Hepatic stellate cell (primary cell): ENCODE data around the gene DOCK3.
"Not testable (repeated sequence)": the region's sequence is repeated elsewhere in the genome, so short reads cannot be mapped to it uniquely, and the experiment has no call there.

Experiments used
- DNase-seq: peaks from one replicate; pipeline ENCODE4 v3.0.0; 2011; ENCODE audit warnings: low spot score

Gene DOCK3

DNA sequence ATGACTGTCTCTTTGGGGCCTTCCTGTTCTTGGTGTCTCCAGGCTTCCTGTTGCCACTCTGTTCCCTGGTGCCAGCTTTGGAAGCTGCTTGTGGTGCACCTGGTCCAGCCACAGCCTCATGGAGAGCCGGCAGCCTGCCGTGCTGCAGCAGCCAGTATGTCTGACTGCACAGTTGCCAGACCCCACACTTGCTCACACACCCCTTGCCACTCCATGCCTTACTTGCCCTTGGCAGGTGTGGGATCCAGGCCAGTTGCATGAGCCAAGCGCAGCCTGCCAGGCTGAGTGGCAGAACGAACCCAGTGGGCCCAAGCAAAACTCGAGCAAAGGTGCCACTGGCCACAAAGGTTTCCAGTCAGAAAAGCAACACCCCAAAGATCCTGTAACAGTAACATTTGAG, 309.2 kb downstream of the DOCK3 start:
- no peak for DNase-seq

DNA sequence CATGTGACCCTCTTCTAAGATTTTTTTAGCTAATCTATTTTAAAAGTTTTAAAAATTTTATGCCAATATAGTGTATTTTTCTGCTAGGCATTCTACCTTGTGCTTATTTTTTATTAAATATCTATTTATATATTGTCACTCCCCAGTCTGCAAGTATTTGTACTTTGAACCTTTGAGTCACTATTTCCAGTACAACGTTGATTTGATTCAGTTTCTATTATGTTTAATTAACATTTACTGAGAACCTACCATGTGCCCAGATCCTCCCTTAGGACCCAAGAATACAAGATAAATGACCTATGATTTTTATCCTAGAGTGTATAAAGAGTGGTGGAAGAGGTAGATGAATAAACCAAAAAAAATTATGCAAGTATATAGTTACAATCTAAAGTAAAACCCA, 311.2 kb downstream of the DOCK3 start:
- DNase-seq = no peak

DNA sequence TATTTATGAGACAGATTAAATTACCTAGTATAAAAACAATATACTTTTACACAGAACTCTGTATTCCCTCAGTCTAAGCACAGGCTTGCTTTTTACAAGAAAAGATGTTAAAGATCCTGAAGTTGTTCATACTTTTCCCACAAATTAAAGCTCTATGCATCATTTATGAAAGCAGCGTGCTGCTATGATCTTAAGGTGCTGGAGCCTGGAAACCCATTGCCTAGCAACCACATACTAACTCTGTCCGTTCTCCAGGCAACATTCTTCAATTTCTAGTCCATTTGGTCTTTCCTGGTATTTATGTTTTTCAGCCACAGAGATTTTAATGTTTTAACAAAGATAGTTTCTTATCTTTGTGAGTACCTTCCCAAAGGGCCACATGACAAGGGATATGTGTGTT, 312.0 kb downstream of the DOCK3 start:
- no peak for DNase-seq

DNA sequence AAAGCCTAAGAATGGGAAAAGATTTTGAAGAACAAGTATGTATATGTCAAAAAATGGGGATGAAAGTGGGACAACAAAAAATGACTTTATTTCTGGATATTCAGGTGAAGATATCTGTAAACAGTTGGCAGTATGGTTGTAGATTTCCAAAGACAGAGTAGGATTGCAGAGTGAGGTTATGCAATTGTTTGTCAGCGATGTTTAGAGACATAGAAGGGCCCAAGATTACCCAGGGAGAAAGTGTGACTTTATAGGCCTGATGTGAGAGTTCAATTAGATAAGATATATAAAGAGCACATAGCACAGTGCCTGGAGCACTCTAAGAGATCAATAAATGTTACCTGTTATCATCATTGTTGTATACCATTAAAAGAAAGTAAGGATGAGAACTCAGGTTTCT, 319.8 kb downstream of the DOCK3 start:
- DNase-seq = no peak

DNA sequence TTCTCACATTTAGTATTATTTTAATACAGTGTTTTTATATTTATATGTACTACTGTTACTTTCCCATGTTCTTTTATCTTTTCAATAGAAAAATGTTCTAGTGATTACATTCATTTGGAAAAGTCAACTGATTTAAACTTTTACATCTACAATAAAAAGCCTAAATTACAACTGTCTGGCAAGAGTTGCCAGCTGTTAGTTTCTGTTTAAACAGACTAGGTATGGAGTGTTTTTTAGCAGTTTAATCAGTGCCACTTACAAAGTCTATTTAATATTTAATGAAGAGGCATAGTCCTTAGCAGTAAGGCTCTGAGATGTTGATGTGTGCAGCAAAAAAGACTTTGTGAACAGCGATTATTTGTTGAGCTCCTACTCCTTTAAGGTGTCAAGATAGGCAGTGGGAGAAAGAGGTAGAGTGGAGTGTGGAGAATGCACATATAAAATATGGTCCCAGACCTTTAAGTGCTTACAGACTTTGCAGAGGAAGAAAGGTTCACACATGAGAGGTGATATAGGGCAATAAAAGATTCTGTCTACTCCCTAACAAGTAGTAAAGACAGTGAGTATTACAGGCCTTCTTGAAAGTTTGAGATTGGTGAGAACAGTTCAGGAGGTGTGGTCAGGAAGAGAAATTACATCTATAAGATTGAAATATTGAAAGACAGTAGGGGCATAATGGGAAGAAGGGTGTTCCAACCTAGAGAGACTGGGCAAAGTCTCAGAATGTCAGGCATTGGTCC, 320.5 kb downstream of the DOCK3 start:
- no peak for DNase-seq

DNA sequence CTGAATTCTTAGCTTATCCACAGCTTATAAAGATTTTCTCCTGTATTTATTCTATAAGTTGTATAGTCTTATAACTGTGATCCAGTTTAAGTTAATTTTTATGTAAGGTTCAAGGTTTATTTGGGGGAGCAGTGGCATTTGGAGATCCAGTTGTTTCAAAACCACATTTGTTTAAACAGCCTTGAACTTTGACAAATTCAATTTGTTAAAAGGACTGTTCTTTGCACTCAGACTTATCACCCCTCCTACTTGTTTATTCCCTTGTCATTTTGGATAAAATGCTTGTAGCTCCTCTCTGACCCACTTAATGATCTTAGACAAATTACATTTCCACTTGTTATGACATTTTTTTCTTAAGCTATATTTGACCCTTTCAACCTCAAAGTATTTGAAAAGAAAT, 327.8 kb downstream of the DOCK3 start:
- DNase-seq = no peak

DNA sequence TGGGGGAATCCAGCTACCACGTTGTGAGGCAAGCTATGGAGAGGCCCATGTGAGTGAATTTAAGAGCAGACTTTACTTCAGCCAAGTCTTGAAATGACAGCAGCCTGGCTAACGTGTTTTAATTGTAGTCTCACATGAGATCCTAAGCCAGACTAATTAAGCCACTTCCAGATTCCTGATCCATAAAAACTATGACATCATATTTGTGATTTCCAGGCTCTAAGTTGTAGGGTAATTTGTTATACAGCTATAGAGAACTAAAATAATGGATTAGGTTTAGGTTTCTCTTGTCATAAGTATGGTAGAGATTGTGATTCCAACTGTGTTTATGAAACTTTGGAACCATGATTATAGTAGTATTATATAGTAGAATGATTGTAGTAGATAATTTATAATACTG, 329.5 kb downstream of the DOCK3 start:
- DNase-seq = no peak

DNA sequence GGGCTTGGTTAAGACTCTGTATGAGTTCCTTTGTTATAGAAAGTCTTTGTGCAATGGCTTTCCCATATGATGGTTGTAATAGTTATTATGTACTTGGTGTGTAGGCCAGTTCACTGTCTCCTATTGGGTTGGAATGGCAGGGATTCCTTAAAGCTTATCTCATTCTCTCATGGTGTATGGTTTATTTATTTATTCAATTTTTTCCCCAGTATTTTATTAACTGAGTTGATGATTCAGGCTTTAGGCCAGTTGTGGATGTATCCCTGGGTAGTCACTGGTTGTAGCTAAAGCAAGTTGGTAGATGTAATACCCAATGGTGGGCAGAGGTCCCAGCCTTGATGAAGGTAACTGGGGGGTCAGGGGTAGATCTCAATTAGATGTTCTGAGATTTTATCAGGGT, 349.4 kb downstream of the DOCK3 start:
- no peak for DNase-seq

DNA sequence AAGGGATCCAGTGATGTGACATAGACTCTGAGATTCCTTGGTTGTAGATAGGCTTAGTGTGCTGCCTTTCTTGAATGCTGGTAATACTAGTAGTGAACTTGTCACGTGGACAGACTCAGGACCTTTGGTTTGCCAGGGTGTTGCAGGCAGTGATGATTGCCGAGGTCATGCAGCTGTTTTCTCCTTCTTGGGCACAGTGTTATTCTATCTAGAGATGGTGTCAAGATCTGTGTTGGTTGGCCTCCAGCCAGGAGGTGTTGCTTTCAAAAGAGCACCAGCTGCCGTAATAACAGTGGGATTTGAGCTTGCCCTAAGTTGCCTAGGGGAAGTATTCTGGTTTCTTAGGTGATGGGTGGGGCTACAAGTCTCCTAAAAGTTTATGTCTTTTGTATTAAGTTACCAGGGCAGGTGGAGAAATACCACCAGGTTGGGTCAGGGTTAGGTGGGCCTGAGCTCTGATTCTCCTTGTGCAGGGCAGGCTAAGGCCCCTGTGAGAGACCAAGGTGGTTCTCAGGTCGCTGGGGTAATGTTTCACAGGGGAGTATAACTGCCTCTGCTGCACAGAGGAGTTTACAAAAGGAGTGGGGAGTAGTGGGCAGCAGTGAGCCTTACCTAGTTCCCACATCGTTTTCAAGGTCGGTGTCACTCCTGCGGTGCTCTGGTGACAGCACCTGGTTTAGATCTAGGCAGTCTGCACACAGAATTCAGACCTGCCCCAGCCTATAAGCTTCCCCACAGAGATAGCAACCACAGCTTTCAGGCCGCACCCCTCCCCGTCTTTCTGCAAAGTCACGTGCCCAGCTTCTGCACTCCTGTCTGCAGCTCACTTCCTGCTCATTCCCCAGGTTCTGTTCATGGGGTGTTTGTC, 350.3 kb downstream of the DOCK3 start:
- no peak for DNase-seq

DNA sequence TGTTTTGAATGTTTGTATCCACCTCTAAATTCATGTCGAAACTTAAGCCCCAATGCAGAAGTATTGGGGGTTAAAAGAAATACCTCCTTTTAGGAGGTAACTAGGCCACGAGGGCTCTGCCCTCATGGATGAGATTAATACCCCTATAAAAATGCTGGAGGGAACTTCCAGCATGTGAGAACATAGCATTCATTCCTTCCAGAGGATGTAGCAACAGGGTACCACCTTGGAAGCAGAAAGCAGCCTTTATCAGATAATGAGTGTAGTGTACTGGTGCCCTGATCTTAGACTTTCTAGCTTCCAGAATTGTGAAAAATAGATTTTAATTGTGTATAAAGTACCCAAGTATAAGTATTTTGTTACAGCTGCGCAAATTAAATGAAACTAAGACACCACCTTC, 356.9 kb downstream of the DOCK3 start:
- DNase-seq = no peak

DNA sequence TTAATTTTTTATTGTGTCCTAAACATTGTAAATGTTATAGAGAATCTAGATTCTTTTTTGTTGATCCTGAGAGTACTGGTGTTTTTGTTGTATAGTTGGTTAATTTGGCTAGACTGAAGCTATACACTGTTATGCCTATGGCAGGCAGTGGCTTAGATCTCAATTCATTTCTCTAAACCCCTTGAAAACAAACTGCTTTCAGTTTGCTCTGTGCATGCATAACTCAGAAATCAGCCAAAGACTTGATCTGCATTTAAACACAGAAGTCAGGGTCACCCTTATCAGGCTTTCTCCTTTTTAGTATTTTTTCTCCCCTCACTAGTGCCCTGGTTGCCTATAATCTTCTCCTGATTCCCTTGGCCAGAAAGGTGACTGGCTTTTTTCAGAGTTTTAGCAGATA, 360.9 kb downstream of the DOCK3 start:
- DNase-seq = no peak

DNA sequence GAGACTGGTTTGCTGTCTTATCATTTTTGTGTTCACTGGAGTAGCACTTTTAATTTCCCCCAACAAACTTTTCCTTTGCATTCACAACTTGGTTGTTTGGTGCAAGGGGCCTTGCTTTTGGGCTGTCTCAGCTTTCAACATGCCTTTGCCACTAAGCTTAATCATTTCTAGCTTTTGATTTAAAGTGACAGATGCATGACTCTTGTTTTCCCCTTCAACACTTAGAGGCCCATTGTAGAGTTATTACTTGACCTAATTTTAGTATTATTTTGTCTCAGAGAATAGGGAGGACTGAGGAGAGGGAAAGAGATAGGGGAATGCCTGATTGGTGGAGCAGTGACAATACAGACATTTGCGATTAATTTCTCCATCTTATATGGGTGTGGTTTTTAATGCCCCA, 370.3 kb downstream of the DOCK3 start:
- DNase-seq = no peak

DNA sequence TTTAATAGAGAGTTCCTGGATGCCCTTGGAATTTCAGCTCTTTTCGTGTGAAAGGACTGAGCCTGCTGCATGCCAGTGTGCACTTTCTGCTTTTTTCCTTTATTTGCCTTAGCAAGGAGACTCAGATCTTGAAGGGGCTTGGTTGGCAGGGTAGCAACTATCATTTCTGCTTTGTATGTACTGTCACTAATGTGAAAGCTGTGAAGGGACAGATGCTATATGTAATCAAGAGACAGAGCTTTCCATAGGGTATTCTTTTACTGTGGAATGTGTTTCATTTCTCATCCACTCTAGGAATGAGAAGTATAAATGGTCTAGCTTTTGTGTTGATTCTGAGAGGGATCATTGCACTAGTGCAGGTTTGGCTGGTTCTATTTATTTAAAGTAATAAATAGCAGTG, 377.8 kb downstream of the DOCK3 start:
- DNase-seq = no peak

DNA sequence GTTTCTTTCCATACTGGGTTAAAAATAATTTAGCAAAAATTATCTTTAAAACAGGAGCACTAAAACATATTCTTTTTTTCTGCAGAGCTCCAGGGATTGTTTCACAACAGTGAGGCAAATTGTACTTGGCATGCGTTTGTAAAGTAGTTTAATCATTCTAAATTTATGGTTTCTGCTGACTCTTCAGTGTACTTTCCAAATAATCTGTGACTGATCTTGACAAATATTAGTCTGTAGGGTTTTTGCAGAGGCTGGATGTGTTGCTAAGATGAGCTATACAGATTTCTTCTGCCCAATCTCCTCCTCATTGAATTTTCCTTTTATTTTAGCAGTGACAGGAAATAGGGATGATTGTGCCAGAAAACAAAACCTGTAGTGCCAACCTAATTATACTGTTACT, 382.4 kb downstream of the DOCK3 start:
- DNase-seq = no peak

DNA sequence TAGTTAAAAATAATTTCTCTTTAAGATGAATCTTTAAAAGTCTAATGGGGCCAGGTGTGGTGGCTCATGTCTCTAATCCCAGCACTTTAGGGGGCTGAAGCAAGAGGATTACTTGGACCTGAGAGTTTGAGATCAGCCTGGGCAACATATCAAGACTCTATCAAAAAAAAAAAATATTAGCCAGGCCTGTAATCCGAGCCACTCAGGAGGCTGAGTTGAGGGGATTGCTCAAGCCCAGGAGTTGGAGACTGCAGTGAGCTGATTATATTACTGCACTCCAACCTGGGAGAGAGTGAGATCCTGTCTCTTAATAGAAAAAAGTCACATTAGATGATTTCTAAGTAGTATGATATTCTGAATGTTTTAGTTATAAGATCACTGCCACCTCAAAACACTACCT, 388.3 kb downstream of the DOCK3 start:
- DNase-seq = no peak

DNA sequence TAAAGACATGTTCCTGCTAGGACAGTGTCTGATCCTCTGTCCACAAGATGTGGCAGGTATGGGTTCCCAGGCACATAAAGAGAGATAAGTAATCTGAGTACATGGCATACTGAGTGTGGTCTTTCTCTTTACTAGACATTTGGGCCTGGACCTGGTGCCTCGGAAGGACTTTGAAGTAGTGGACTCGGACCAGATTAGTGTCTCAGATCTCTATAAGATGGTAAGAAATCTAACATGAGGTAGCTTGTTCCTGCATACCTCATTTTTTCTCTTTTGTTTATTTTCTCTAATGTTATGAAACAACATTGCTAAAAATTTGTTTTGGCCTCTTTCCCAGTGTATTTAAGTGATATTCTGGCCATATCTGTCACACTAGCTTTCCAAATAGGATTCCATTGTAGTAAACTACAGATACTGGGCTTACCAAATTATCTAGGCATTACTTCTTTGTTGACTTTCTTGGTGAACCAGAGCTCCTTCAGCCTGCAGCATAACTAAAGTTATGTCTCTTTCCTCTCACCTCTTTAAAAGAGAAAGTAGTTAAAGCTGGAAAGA, 400.6 kb downstream of the DOCK3 start:
- DNase-seq = no peak

DNA sequence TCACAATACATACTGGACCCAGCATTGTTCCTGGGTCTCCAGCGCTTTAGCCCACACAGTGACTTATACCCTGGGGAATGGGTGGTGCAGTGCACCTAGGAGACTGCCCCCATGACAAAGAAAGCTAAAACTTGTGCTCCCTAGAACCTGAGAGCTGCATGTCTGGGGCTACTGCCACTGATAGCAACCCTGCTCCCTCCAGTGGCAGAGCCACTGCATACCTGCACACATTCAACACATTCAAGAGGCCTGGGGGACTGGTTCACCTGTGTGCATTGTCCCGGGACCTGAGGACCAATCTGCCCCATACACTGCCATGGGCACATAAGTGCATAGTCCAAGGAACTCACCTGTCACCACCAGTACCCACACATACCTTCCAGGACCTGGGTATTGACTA, 407.6 kb downstream of the DOCK3 start:
- DNase-seq = no peak

DNA sequence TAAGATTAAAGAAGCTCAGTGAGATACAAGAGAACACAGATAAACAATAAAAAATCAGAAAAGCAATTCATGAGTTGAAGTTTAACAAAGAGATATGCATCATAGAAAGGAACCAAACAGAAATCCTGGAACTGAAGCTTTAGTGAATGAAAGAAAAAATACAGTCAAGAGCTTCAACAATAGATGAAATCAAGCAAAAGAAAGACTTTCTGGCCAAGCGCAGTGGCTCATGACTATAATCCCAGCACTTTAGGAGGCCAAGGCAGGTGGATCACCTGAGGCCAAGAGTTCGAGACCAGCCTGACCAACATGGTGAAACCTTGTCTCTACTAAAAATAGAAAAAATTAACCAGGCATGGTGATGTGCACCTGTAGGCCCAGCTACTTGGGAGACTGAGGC, 408.8 kb downstream of the DOCK3 start:
- DNase-seq = no peak

DNA sequence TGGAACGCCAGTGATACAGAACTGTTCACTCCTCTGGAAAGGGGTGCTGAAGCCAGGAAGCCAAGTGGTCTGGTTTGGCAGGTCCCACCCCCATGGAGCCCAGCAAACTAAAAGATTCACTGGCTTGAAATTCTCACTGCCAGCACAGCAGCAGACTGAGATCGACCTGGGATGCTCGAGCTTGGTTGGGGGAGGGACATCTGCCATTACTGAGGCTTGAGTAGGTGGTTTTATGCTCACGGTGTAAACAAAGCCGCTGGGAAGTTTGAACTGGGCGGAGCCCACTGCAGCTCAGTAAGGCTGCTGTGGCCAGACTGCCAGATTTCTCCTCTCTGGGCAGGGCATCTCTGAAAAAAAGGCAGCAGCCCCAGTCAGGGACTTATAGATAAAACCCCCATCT, 417.4 kb downstream of the DOCK3 start:
- DNase-seq = not testable (repeated sequence)

DNA sequence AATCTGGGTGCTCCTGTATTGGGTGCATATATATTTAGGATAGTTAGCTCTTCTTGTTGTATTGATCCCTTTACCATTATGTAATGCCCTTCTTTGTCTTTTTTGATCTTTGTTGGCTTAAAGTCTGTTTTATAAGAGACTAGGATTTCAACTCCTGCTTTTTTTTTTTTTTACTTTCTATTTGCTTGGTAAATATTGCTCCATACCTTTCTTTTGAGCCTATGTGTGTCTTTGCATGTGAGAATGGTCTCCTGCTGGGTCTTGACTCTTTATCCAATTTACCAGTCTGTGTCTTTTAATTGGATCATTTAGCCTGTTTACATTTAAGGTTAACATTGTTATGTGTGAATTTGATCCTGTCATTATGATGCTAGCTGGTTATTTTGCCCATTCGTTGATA, 420.1 kb downstream of the DOCK3 start:
- not testable (repeated sequence) for DNase-seq

DNA sequence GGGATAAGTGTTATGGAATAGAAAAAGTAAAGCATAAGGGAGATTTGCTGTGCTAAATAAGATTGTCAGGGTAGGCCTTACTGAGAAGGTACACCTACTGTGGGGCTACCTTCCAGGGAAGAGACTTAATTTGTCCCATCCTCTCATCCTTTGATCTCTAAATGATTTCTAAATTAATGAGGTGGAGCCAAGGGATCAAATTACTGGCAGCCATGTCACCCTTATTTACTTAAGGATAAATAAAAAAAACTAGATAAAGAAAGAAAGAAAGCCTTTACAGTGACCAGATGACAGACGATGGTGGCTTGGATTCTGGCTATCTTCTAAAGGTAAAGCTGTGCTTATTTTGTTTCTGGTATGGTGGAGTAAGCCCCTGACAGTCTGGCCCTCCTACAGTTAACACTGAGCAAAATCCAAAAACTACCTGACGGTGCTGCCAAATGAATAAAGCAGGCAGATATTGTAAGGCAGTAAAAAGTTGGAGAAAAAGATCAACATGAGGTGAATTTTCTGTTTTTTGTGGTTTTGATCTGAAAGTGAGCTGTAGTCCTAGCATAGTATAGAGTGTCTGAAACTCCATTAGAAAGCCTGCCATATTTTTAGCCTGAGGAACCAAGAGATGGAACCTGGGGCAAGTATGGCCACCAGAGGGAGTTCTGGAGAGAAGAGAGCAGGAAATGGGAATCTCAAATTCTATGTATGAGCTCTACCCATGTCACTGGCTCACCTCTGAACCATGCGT, 425.2 kb downstream of the DOCK3 start:
- peak; percentile 44 for DNase-seq

DNA sequence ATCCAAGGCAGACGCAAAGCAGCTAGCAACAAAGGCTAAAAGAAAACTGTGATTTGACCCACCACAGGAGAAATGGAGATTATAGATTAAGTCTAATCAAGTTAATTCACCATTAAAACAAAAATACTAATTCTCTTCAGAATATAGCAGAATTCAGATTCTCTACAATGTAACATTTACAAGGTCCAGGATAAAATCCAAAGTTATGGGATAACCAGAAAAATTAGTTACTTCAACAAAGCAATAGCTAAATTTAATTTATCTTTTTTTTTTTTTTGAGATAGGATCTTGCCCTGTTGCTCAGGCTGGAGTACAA, 425.8 kb downstream of the DOCK3 start:
- DNase-seq = no peak

DNA sequence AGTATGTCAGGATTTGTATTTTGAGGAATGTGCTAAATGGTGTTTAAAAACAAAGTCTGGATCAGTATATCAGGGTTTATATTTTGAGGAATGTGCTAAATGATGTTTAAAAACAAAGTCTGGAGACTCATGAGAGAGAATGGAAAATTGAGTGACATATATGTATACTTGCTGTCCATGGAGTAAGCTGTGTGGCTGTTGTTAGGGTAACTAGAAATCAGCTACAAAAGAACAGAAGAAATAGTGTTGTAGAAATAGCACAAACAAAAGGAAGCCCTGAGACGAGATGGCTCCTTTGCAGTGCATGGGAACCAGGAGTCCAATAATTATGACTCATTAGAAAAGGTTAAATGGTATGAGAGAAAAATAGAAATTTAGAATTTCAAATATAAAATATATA, 427.7 kb downstream of the DOCK3 start:
- no peak for DNase-seq
